Muscle layer of duodenum (tissue), 2 donors: ENCODE results near the gene CHAMP1.
"Not testable (repeated sequence)": the region's sequence is repeated elsewhere in the genome, so short reads cannot be mapped to it uniquely, and the experiment has no call there.

ENCODE experiments used
- H3K27ac ChIP-seq: one replicate; pipeline ENCODE4 v1.7.0; 2013; ENCODE audit warnings: mild to moderate bottlenecking, low read length
- H3K27me3 ChIP-seq: one replicate; pipeline ENCODE4 v1.7.0; 2013; ENCODE audit warnings: low read depth, mild to moderate bottlenecking, control low read depth, low read length
- H3K36me3 ChIP-seq, 2 donors: one replicate each; pipeline ENCODE4 v1.7.0; 2013; ENCODE audit warnings: low read length in 2 of 2, control low read depth in 1 of 2, mild to moderate bottlenecking in 1 of 2; ENCODE audit not compliant: insufficient read depth in 2 of 2, control insufficient read depth in 1 of 2
- H3K4me1 ChIP-seq, 2 donors: one replicate each; pipeline ENCODE4 v1.7.0; 2013; ENCODE audit warnings: low read length in 2 of 2, mild to moderate bottlenecking in 2 of 2, control low read depth in 1 of 2, moderate library complexity in 1 of 2; ENCODE audit not compliant: insufficient read depth in 2 of 2, control insufficient read depth in 1 of 2
- H3K4me3 ChIP-seq, 2 donors: one replicate each; pipeline ENCODE4 v1.7.0; 2013; ENCODE audit warnings: low read length in 2 of 2, low read depth in 1 of 2, mild to moderate bottlenecking in 1 of 2
- H3K9me3 ChIP-seq, 2 donors: one replicate each; pipeline ENCODE4 v1.7.0; 2013; ENCODE audit warnings: low read length in 2 of 2, control low read depth in 1 of 2, mild to moderate bottlenecking in 1 of 2; ENCODE audit not compliant: control insufficient read depth in 1 of 2
- donor health status: healthy.

CHAMP1 gene

DNA sequence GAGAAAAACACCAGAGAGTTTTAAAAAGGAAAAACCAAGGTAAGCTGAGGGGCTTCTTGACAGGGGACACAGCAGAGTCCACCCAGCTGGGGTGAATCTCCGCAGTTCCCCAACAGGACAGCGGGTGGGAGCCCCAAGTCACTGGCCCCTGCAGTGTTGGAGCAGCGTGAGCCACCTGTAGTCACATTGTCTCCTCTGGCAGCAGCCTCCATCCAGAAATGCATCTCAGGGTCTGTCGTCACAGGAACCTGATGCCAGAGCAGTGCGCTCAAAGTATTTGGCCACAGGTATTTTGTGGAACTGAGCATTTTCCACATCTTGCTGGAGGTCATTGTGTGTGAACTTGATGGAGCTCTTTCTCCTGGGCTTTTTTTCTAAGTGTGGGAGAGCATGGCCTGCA, 24.7 kb downstream of the CHAMP1 start:
- Histone ChIP-seq H3K27me3 (no peaks in the 10 kb centered on the region), H3K4me1 (no peaks in the 10 kb centered on the region), H3K4me3 (no peak overlapping the region), H3K9me3 (no peaks in the 10 kb centered on the region), H3K27ac (no peak overlapping the region), H3K36me3 (no peaks in the 10 kb centered on the region)

DNA sequence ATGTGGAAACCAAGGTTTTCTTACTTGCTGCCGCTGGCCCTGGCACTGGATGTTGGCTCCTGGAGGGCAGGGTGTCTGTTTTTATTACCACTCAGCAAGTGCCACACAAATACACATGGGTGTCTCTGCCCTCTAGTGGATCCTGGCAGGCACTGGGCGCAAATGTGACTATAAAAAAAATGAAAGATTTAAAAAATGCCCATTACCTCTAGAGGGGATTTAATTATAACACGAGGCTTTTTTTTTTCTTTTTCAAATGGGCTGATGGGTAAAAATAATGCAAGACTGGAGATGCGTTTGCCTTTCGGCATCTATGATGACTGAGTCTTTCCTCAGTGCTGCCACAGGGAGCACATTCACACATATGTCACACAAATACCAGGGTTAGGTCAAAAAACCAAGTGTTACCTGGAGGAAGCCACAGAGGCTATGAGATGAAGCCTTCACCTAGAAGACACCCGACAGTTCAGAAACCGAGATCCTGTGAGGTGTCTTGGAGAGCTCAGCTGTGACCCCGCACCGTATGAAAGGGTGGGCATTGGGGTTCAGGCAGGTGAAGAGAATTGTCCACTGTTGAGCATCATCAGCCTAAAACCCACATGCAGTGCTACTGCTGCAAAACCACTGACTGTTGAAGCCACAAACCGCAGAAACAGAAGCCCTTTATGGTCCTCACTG, 25.7 kb downstream of the CHAMP1 start:
- Histone ChIP-seq H3K4me3 (no peak overlapping the region), H3K9me3 (no peaks in the 10 kb centered on the region), H3K27ac (no peak overlapping the region), H3K36me3 (no peaks in the 10 kb centered on the region), H3K27me3 (no peaks in the 10 kb centered on the region), H3K4me1 (no peaks in the 10 kb centered on the region)

DNA sequence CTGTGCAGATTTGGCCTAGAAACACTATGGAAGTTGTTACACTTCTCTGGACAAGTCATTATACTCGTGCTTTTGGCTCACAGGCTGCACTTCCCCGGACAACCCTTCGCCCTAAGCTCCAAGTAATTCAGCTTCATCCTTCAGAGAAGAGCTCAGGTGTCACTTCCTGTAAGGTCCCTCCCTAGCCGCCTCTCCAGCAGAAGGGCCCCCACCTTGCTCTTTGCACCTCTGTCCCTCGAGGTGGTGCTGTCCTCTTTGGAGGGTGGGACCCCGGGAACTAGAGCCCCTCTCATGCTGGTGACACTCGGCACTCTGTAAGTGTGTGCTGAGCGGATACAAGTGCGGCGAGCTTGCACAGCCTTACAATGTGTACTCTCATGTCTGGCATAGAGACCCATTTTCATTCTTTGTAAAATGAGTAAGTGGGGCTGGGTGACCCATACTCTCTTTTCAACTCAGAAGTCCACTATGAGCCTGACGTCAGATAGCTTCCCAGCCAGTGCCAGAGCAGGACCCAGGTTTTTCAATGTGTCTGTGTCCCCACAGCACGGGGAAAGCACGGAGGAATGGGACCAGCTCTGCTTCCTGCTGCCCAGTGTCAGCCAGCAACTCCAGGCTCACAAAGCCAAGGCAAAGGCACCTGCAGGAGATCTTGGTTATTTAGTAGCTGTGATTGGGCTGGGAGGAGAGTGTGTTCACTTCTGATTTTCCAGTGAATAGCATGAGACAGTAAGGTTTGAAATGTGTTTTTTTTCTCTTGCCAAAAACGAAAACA, 26.9 kb downstream of the CHAMP1 start:
- Histone ChIP-seq H3K4me1 (no peaks in the 10 kb centered on the region), H3K27ac (no peak overlapping the region), H3K27me3 (no peaks in the 10 kb centered on the region), H3K36me3 (no peaks in the 10 kb centered on the region), H3K4me3 (no peak overlapping the region), H3K9me3 (no peaks in the 10 kb centered on the region)

DNA sequence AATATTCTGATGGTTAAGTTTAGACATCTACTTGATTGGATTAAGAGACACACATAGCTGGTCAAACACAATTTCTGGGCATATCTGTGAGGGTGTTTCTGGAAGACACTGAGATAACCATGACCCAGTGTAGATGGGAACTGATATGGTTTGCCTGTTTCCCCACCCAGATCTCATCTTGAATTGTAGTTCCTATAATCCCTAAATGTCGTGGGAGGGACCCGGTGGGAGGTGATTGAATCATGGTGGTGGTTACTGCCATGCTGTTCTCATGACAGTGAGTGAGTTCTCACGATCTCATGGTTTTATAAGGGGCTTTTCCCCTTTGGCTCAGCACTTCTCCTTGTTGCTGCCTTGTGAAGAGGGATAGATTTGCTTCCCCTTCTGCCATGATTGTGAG, 33.0 kb downstream of the CHAMP1 start:
- not testable (repeated sequence) for H3K27me3 ChIP-seq, H3K4me3 ChIP-seq, H3K36me3 ChIP-seq, H3K4me1 ChIP-seq, H3K27ac ChIP-seq, H3K9me3 ChIP-seq

DNA sequence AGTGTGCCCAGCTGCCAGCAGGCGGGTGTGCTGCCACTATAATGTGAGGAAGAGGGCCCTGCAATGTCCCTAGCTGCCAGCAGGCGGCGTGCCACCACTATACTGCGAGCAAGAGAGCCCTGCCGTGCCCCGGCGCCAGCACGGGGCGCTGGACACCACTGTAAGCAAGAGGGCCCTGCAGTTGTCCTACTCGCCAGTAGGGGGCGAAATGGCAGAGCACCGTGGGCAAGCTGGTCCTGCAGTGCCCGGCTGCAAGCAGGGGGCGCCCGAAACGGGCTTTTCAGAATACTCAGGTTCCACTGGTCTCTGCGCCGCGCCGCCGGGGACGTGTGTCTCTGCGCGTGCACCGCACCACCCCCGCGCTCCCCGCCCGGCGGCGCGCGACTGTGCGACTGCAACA, 38.5 kb downstream of the CHAMP1 start:
- H3K36me3 ChIP-seq, H3K4me3 ChIP-seq, H3K27me3 ChIP-seq, H3K4me1 ChIP-seq, H3K27ac ChIP-seq, H3K9me3 ChIP-seq: not testable (repeated sequence)

DNA sequence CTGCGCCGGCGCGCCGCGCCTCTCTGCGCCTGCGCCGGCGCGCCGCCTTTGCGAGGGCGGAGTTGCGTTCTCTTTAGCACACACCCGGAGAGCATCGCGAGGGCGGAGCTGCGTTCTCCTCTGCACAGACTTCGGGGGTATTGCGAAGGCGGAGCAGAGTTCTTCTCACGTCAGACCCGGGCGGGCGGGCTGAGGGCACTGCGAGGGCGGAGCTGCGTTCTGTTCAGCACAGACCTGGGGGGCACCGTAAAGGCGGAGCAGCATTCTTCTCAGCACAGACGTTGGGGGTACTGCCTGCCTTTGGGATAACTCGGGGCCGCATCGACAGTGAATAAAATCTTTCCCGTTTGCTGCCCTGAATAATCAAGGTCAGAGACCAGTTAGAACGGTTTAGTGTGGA, 39.1 kb downstream of the CHAMP1 start:
- not testable (repeated sequence) for H3K4me1 ChIP-seq, H3K4me3 ChIP-seq, H3K9me3 ChIP-seq

More for the DNA sequence above, 39.1 kb downstream of the CHAMP1 start:
- H3K27ac ChIP-seq, H3K36me3 ChIP-seq, H3K27me3 ChIP-seq: not testable (repeated sequence)
